Activated CD8-positive, alpha-beta memory T cell treated with anti-CD3 and anti-CD28 coated beads for 36 hours (primary cell): ENCODE results near the gene GJC1. TPM values are rescaled to one million over a fixed set of nuclear protein-coding genes. Genes with fewer than 3 reads are reported as not detected.

Experiments
- CTCF ChIA-PET: fragments of 350-600 bp; sonication (Branson Sonifier 250); formaldehyde crosslinking; loops from one replicate; lab custom pipeline; 2021; ENCODE audit warnings: antibody characterized with exemption; lab: Charles Lee
- POLR2A ChIA-PET: fragments of 350-600 bp; sonication (Branson Sonifier 250); formaldehyde crosslinking; loops from one replicate; lab custom pipeline; 2021; ENCODE audit warnings: antibody characterized with exemption; lab: Charles Lee
- total RNA-seq, 2 experiments: library from RNA; stranded (reverse); gene quantifications; one replicate each; pipeline ENCODE4 v1.2.3, GENCODE V29; 2021

Gene GJC1
- 1 to 10 TPM; 8.6 to 8.8 TPM for total RNA-seq

- POLR2A ChIA-PET = no interaction called here
- CTCF ChIA-PET = interaction anchor here (1.2 to 1.5 kb wide), 3 partner anchors 11 to 54 kb away, joined by 3 to 4 read pairs (median 4); no protein-coding TSS in a partner anchor
Observed at GRCh38 chr17:44829523-44830358, at the start of gene GJC1. GJC1 (minus strand) TSS chr17:44830287; CDS start chr17:44805817, 24,470 bp downstream.

GRCh38 chr17:44879376-44879775 is 49.3 kb upstream of the GJC1 start:
- POLR2A ChIA-PET = no interaction called here
- CTCF ChIA-PET = interaction anchor here (0.8 to 2.5 kb wide), 4 partner anchors 13 to 104 kb away, joined by 3 to 10 read pairs (median 6); no protein-coding TSS in a partner anchor

- ChIA-PET POLR2A (no interaction called here), CTCF (interaction anchor here (0.8 to 2.5 kb wide), 6 partner anchors 12 to 503 kb away, joined by 3 to 10 read pairs (median 3); no protein-coding TSS in a partner anchor)
Observed at GRCh38 chr17:44878627-44879221, 48.6 kb upstream of the GJC1 start.

- CTCF ChIA-PET = interaction anchor here (0.8 to 1.3 kb wide), 3 partner anchors 12 to 98 kb away, joined by 3 to 4 read pairs (median 3); no protein-coding TSS in a partner anchor
- POLR2A ChIA-PET = no interaction called here
Observed at GRCh38 chr17:44877121-44877520, 47.0 kb upstream of the GJC1 start.

GRCh38 chr17:44875761-44876160 is 45.7 kb upstream of the GJC1 start:
- ChIA-PET CTCF (interaction anchor here (0.8 to 1.1 kb wide), 2 partner anchors 45 to 146 kb away, joined by 3 read pairs; no protein-coding TSS in a partner anchor), POLR2A (no interaction called here)

- ChIA-PET POLR2A (no interaction called here), CTCF (interaction anchor here (1.9 kb wide), 1 partner anchor 93 kb away, joined by 6 read pairs; no protein-coding TSS in a partner anchor)
Observed at GRCh38 chr17:44872131-44872768, 42.2 kb upstream of the GJC1 start.

GRCh38 chr17:44871556-44871955 is 41.5 kb upstream of the GJC1 start:
- CTCF ChIA-PET = no interaction called here

GRCh38 chr17:44867841-44868240 is 37.8 kb upstream of the GJC1 start:
- POLR2A ChIA-PET = no interaction called here
- CTCF ChIA-PET = interaction anchor here (0.7 to 7.9 kb wide), 6 partner anchors 9 to 154 kb away, joined by 3 to 94 read pairs (median 3); partner anchors contain the start of gene GFAP

More at GRCh38 chr17:44871556-44871955, 41.5 kb upstream of the GJC1 start:
- POLR2A ChIA-PET = no interaction called here

- POLR2A ChIA-PET = interaction anchor here (0.5 kb wide), 1 partner anchor 692 kb away, joined by 4 read pairs; no protein-coding TSS in a partner anchor
- CTCF ChIA-PET = interaction anchor here (0.6 to 7.9 kb wide), 8 partner anchors 11 to 490 kb away, joined by 3 to 94 read pairs (median 4); no protein-coding TSS in a partner anchor
Observed at GRCh38 chr17:44865931-44866330, 35.8 kb upstream of the GJC1 start.

GRCh38 chr17:44865231-44865660 is 35.2 kb upstream of the GJC1 start:
- CTCF ChIA-PET = interaction anchor here (0.6 to 7.9 kb wide), 9 partner anchors 12 to 331 kb away, joined by 3 to 94 read pairs (median 4); no protein-coding TSS in a partner anchor
- POLR2A ChIA-PET = interaction anchor here (0.5 kb wide), 1 partner anchor 691 kb away, joined by 4 read pairs; no protein-coding TSS in a partner anchor

GRCh38 chr17:44864831-44865230 is 34.7 kb upstream of the GJC1 start:
- ChIA-PET CTCF (interaction anchor here (0.6 to 7.9 kb wide), 8 partner anchors 12 to 331 kb away, joined by 3 to 94 read pairs (median 4); no protein-coding TSS in a partner anchor), POLR2A (no interaction called here)

GRCh38 chr17:44863061-44863918 is 33.2 kb upstream of the GJC1 start:
- POLR2A ChIA-PET = no interaction called here
- CTCF ChIA-PET = interaction anchor here (0.7 to 7.9 kb wide), 2 partner anchors 86 to 172 kb away, joined by 3 to 94 read pairs; no protein-coding TSS in a partner anchor

- POLR2A ChIA-PET = no interaction called here
- CTCF ChIA-PET = interaction anchor here (0.7 to 1.3 kb wide), 3 partner anchors 83 to 171 kb away, joined by 3 to 5 read pairs (median 3); no protein-coding TSS in a partner anchor
Observed at GRCh38 chr17:44862278-44862914, 32.3 kb upstream of the GJC1 start.

GRCh38 chr17:44859701-44860100 is 29.6 kb upstream of the GJC1 start:
- POLR2A ChIA-PET = no interaction called here
- CTCF ChIA-PET = interaction anchor here (0.7 to 1.2 kb wide), 3 partner anchors 8 to 207 kb away, joined by 3 read pairs; no protein-coding TSS in a partner anchor

- ChIA-PET POLR2A (no interaction called here), CTCF (no interaction called here)
Observed at GRCh38 chr17:44854192-44854591, 24.1 kb upstream of the GJC1 start.

GRCh38 chr17:44850612-44851011 is 20.5 kb upstream of the GJC1 start:
- CTCF ChIA-PET = interaction anchor here (0.5 kb wide), 1 partner anchor 16 kb away, joined by 3 read pairs; no protein-coding TSS in a partner anchor
- POLR2A ChIA-PET = interaction anchor here (0.5 kb wide), 1 partner anchor 45 kb away, joined by 6 read pairs; no protein-coding TSS in a partner anchor

GRCh38 chr17:44850025-44850424 is 19.9 kb upstream of the GJC1 start:
- ChIA-PET CTCF (no interaction called here), POLR2A (no interaction called here)
